Trophoblast cell (in vitro differentiated cells and primary cell): ENCODE measurements around the gene ATP2C2.
A peak's percentile ranks its signal among the peaks of the same experiment; 100 is the strongest.

Experiments used
- DNase-seq, 2 donors: peaks; one replicate each; pipeline ENCODE4 v3.0.0-alpha.2; 2016
- H2AFZ ChIP-seq: 2 replicates; pipeline ENCODE4 v1.6.1; 2013; ENCODE audit warnings: low read length, moderate library complexity, mild to moderate bottlenecking; ENCODE audit not compliant: insufficient read depth, poor library complexity
- H2AK5ac ChIP-seq: 2 replicates; pipeline ENCODE4 v1.6.1; 2013; ENCODE audit warnings: mild to moderate bottlenecking, low read length
- H2BK120ac ChIP-seq: 2 replicates; pipeline ENCODE4 v1.6.1; 2013; ENCODE audit warnings: low read length, mild to moderate bottlenecking, moderate library complexity; ENCODE audit not compliant: insufficient read depth, poor library complexity
- H2BK12ac ChIP-seq: 2 replicates; pipeline ENCODE4 v1.6.1; 2013; ENCODE audit warnings: mild to moderate bottlenecking, low read length, moderate library complexity
- H2BK5ac ChIP-seq: 2 replicates; pipeline ENCODE4 v1.6.1; 2013; ENCODE audit warnings: low read length, low read depth, moderate library complexity, mild to moderate bottlenecking; ENCODE audit not compliant: poor library complexity
- H3K14ac ChIP-seq: 2 replicates; pipeline ENCODE4 v1.6.1; 2013; ENCODE audit warnings: mild to moderate bottlenecking, low read length
- H3K18ac ChIP-seq: 2 replicates; pipeline ENCODE4 v1.6.1; 2013; ENCODE audit warnings: mild to moderate bottlenecking, low read length
- H3K23ac ChIP-seq: 2 replicates; pipeline ENCODE4 v1.6.1; 2013; ENCODE audit warnings: low read length
- H3K27ac ChIP-seq: 2 replicates; pipeline ENCODE4 v1.5.1; 2013; ENCODE audit warnings: low read depth, mild to moderate bottlenecking, inconsistent platforms, low read length, moderate library complexity
- H3K27me3 ChIP-seq: 2 replicates; pipeline ENCODE4 v1.6.1; 2013; ENCODE audit warnings: inconsistent platforms, mild to moderate bottlenecking, low read length, moderate library complexity; ENCODE audit not compliant: insufficient read depth
- H3K36me3 ChIP-seq, 2 experiments: 1 replicate in 1 of 2; 2 replicates in 1 of 2; pipeline ENCODE4 v1.6.1; 2013; ENCODE audit warnings: low read length in 2 of 2, mild to moderate bottlenecking in 2 of 2, moderate library complexity in 1 of 2; ENCODE audit not compliant: insufficient read depth in 2 of 2, control insufficient read depth in 1 of 2
- H3K4ac ChIP-seq: 2 replicates; pipeline ENCODE4 v1.6.1; 2013; ENCODE audit warnings: low read depth, mild to moderate bottlenecking, low read length, moderate library complexity
- H3K4me1 ChIP-seq, 2 experiments: 1 replicate in 1 of 2; 2 replicates in 1 of 2; pipeline ENCODE4 v1.6.1; 2013; ENCODE audit warnings: low read length in 2 of 2, mild to moderate bottlenecking in 2 of 2, moderate library complexity in 1 of 2; ENCODE audit not compliant: insufficient read depth in 2 of 2, control insufficient read depth in 1 of 2
- H3K4me2 ChIP-seq: 2 replicates; pipeline ENCODE4 v1.6.1; 2013; ENCODE audit warnings: inconsistent platforms, mild to moderate bottlenecking, low read length, moderate library complexity
- H3K4me3 ChIP-seq: 2 replicates; pipeline ENCODE4 v1.5.1; 2013; ENCODE audit warnings: mild to moderate bottlenecking, low read depth, low read length, inconsistent platforms
- H3K79me1 ChIP-seq: one replicate; pipeline ENCODE4 v1.6.1; 2013; ENCODE audit warnings: low read length
- H3K79me2 ChIP-seq: 2 replicates; pipeline ENCODE4 v1.6.1; 2013; ENCODE audit warnings: low read length, mild to moderate bottlenecking; ENCODE audit not compliant: control insufficient read depth, insufficient read depth, poor library complexity
- H3K9ac ChIP-seq: 2 replicates; pipeline ENCODE4 v1.6.1; 2013; ENCODE audit warnings: mild to moderate bottlenecking, low read length
- H3K9me3 ChIP-seq: 2 replicates; pipeline ENCODE4 v1.6.1; 2013; ENCODE audit warnings: low read depth, mild to moderate bottlenecking, control low read depth, inconsistent platforms, low read length; ENCODE audit not compliant: insufficient read depth
- H4K12ac ChIP-seq: 2 replicates; pipeline ENCODE4 v1.6.1; 2013; ENCODE audit warnings: low read depth, mild to moderate bottlenecking, low read length, moderate library complexity
- H4K8ac ChIP-seq: 2 replicates; pipeline ENCODE4 v1.6.1; 2013; ENCODE audit warnings: low read depth, mild to moderate bottlenecking, low read length, moderate library complexity
- H4K91ac ChIP-seq: one replicate; pipeline ENCODE4 v1.6.1; 2013; ENCODE audit warnings: low read depth, mild to moderate bottlenecking, low read length, moderate library complexity
- WGBS: extraction: QIAGEN DNeasy Blood & Tissue Kit; methylation state at CpG from one replicate; pipeline ENCODE4 v1.1.7; 2013; ENCODE audit warnings: missing lambda C conversion rate; ENCODE audit not compliant: insufficient read length, insufficient coverage; ENCODE audit errors: extremely low coverage; 5-methylcytosine and 5-hydroxymethylcytosine counted together

Gene ATP2C2

GRCh38 chr16:84511831-84512230, 143.5 kb downstream of the ATP2C2 start:
- H3K27ac ChIP-seq, result no peak overlapping the region
- H3K79me2 ChIP-seq, result no peaks in the 10 kb centered on the region
- WGBS, result no CpG with 5 or more reads among the region's 13 CpGs
- H3K9ac ChIP-seq, result no peak overlapping the region
- H2BK5ac ChIP-seq, result no peak overlapping the region
- H4K91ac ChIP-seq, result no peak overlapping the region
- H3K4me3 ChIP-seq, result no peak overlapping the region
- H2BK12ac ChIP-seq, result peak overlapping the region; percentile 34
- no peak overlapping the region for H3K23ac ChIP-seq
- H3K36me3 ChIP-seq, result no peaks in the 10 kb centered on the region
- DNase-seq, result no peak
- H3K4ac ChIP-seq, result no peak overlapping the region
- peaks cover 5 to 12% of the 10 kb centered on the region in 2 experiments for H3K4me1 ChIP-seq
- H3K4me2 ChIP-seq, result no peak overlapping the region
- peak overlapping the region; percentile 2 for H3K18ac ChIP-seq
- H3K27me3 ChIP-seq, result no peaks in the 10 kb centered on the region
- no peak overlapping the region for H2BK120ac ChIP-seq
- peaks cover 8% of the 10 kb centered on the region for H3K79me1 ChIP-seq
- H2AFZ ChIP-seq, result no peak overlapping the region
- H4K8ac ChIP-seq, result no peak overlapping the region
- H3K9me3 ChIP-seq, result no peaks in the 10 kb centered on the region
- no peak overlapping the region for H3K14ac ChIP-seq
- peak overlapping the region; percentile 26 for H2AK5ac ChIP-seq
- no peak overlapping the region for H4K12ac ChIP-seq

GRCh38 chr16:84513123-84513522, 144.8 kb downstream of the ATP2C2 start:
- H4K91ac ChIP-seq, result peak overlapping the region; percentile 50
- H3K27me3 ChIP-seq, result no peaks in the 10 kb centered on the region
- H3K9me3 ChIP-seq, result no peaks in the 10 kb centered on the region
- H2BK5ac ChIP-seq, result no peak overlapping the region
- H3K79me2 ChIP-seq, result no peaks in the 10 kb centered on the region
- no peak overlapping the region for H4K12ac ChIP-seq
- no peak overlapping the region for H2BK12ac ChIP-seq
- H3K27ac ChIP-seq, result no peak overlapping the region
- no peaks in the 10 kb centered on the region for H3K36me3 ChIP-seq
- no peak overlapping the region for H4K8ac ChIP-seq
- H3K4me2 ChIP-seq, result no peak overlapping the region
- no peak overlapping the region for H3K18ac ChIP-seq
- H3K14ac ChIP-seq, result no peak overlapping the region
- WGBS, result no CpG with 5 or more reads among the region's 10 CpGs
- peak; percentile 60 to 85 for DNase-seq
- H3K23ac ChIP-seq, result no peak overlapping the region
- peaks cover 5 to 12% of the 10 kb centered on the region in 2 experiments for H3K4me1 ChIP-seq
- H3K9ac ChIP-seq, result no peak overlapping the region
- H3K4ac ChIP-seq, result no peak overlapping the region
- no peak overlapping the region for H2AK5ac ChIP-seq
- H3K4me3 ChIP-seq, result no peak overlapping the region
- no peak overlapping the region for H2AFZ ChIP-seq
- no peak overlapping the region for H2BK120ac ChIP-seq
- H3K79me1 ChIP-seq, result peaks cover 8% of the 10 kb centered on the region

DNA sequence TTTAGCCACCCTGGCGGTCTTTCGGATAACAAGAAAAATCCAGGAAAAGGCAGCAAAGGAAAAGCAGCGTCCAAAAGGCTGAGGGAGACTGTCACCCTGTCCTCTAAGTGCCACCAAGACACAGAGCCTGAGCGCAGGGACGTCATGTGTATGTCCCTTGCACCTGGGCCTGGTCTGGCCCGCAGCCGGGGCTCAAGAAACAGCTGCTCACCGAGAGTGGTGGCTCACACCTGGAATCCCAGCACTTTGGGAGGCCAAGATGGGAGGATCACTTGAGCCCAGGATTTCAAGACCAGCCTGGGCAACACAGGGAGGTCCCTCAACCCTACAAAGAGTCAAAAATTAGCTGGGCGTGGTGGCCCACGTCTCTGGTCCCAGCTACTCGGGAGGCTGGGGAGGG, 145.3 kb downstream of the ATP2C2 start:
- no peak overlapping the region for H3K4me3 ChIP-seq
- H3K14ac ChIP-seq, result peak overlapping the region; percentile 30
- H3K79me2 ChIP-seq, result no peaks in the 10 kb centered on the region
- H3K18ac ChIP-seq, result peak overlapping the region; percentile 25
- no CpG with 5 or more reads among the region's 11 CpGs for WGBS
- H4K12ac ChIP-seq, result no peak overlapping the region
- H2AK5ac ChIP-seq, result peak overlapping the region; percentile 27
- H3K27ac ChIP-seq, result no peak overlapping the region
- no peak overlapping the region for H3K4ac ChIP-seq
- peaks cover 8% of the 10 kb centered on the region for H3K79me1 ChIP-seq
- no peak overlapping the region for H3K23ac ChIP-seq
- H2BK120ac ChIP-seq, result peak overlapping the region; percentile 35
- H2BK12ac ChIP-seq, result peak overlapping the region; percentile 91
- DNase-seq, result peak; percentile 27 to 76
- no peaks in the 10 kb centered on the region for H3K27me3 ChIP-seq
- peaks cover 5 to 12% of the 10 kb centered on the region in 2 experiments for H3K4me1 ChIP-seq
- peak overlapping the region; percentile 50 for H4K91ac ChIP-seq
- no peak overlapping the region for H4K8ac ChIP-seq
- H3K4me2 ChIP-seq, result no peak overlapping the region
- H2AFZ ChIP-seq, result no peak overlapping the region
- H2BK5ac ChIP-seq, result no peak overlapping the region
- no peaks in the 10 kb centered on the region for H3K36me3 ChIP-seq
- no peak overlapping the region for H3K9ac ChIP-seq
- no peaks in the 10 kb centered on the region for H3K9me3 ChIP-seq
